Mesodermal cell (in vitro differentiated cells): ENCODE data around the gene CABP2.
"Not testable (repeated sequence)": the region's sequence is repeated elsewhere in the genome, so short reads cannot be mapped to it uniquely, and the experiment has no call there.

Experiments used
- H3K27ac ChIP-seq: 2 replicates; pipeline ENCODE4 v1.7.0; 2013; ENCODE audit warnings: mild to moderate bottlenecking, low read depth, low read length, moderate library complexity; ENCODE audit not compliant: severe bottlenecking
- H3K36me3 ChIP-seq: 2 replicates; pipeline ENCODE4 v1.7.1; 2013; ENCODE audit warnings: mild to moderate bottlenecking, low read length, moderate library complexity; ENCODE audit not compliant: control insufficient read depth, insufficient read depth
- H3K4me1 ChIP-seq: one replicate; pipeline ENCODE4 v1.7.1; 2013; ENCODE audit warnings: mild to moderate bottlenecking, low read length; ENCODE audit not compliant: insufficient read depth, control insufficient read depth, poor library complexity, severe bottlenecking
- H3K4me3 ChIP-seq: 2 replicates; pipeline ENCODE4 v1.7.0; 2013; ENCODE audit warnings: low read length, control low read depth, mild to moderate bottlenecking; ENCODE audit not compliant: insufficient read depth, poor library complexity, severe bottlenecking; ENCODE audit errors: extremely low read depth
- H3K9me3 ChIP-seq: 2 replicates; pipeline ENCODE4 v1.7.1; 2013; ENCODE audit warnings: mild to moderate bottlenecking, low read length, moderate library complexity; ENCODE audit not compliant: control insufficient read depth
- WGBS, 2 experiments: methylation state at CpG; one replicate each; pipeline ENCODE4 v1.1.5; 2013; ENCODE audit warnings: missing lambda C conversion rate in 2 of 2; ENCODE audit not compliant: insufficient coverage in 2 of 2; 5-methylcytosine and 5-hydroxymethylcytosine counted together

CABP2 gene

DNA sequence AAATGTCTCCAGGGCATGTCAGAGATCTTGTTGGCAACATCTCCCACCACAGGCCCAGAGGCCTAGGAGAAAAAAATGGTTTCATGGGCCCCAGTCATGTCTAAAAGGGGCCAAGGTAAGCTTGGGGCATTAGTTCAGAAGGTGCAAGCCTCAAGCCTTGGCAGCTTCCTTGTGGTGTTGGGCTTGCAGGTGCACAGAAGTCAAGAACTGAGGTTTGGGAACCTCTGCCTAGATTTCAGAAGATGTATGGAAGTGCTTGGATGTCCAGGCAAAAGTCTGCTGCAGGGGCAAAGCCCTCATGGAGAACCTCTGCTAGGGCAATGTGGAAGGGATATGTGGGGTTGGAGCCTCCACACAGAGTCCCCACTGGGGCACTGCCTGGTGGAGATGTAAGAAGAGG, 28.5 kb upstream of the CABP2 start:
- H3K27ac ChIP-seq, H3K4me3 ChIP-seq, H3K36me3 ChIP-seq, H3K4me1 ChIP-seq: not testable (repeated sequence)
- H3K9me3 ChIP-seq: peaks cover 19% of the 10 kb centered on the region

DNA sequence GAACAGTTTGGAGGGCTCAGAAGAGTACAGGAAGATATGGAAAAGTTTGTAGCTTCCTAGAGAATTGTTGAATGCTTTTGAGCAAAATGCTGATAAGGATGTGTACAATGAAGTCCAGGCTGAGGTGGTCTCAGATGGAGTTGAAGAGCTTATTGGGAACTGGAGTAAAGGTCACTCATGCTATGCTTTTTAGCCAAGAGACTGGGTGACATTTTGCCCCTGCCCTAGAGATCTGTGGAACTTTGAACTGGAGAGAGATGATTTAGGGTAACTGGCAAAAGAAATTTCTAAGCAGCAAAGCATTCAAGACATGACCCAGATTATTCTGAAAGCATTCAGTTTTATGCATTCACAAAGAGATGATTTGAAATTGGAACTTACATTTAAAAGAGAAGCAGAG, 27.9 kb upstream of the CABP2 start:
- no peaks in the 10 kb centered on the region for H3K4me1 ChIP-seq
- no peaks in the 10 kb centered on the region for H3K36me3 ChIP-seq
- H3K27ac ChIP-seq: no peak overlapping the region
- H3K9me3 ChIP-seq: peaks cover 19% of the 10 kb centered on the region
- no peak overlapping the region for H3K4me3 ChIP-seq

DNA sequence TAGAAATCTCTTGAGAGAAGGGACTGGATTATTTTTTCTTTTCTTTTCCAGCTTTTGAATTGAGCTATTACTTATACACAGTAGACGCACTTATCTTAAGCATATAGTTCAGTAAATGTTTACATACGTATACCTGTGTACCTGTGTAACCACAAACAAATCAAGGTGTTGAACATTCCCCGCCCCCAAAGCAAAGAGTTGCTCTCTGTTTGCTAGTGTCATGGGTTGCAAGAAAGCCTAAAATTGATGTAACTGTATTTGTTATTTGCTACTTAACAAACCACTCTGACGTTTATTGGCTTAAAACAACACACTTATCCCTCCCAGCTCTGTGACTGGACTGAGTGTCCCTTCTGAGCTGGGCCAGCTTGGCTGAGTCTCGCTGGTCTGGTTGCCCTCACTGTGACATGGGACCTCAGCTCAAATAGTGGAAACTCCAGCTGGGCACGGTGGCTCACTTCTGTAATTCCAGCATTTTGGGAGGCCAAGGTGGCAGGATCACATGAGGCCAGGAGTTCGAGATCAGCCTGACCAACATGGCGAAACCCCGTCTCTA, 25.4 kb upstream of the CABP2 start:
- Histone ChIP-seq H3K4me3 (no peak overlapping the region), H3K36me3 (no peaks in the 10 kb centered on the region), H3K9me3 (peaks cover 19% of the 10 kb centered on the region), H3K4me1 (no peaks in the 10 kb centered on the region), H3K27ac (no peak overlapping the region)
- 95 to 97% methylated on average over 6 to 7 of the region's 9 CpGs for WGBS, 2 experiments

DNA sequence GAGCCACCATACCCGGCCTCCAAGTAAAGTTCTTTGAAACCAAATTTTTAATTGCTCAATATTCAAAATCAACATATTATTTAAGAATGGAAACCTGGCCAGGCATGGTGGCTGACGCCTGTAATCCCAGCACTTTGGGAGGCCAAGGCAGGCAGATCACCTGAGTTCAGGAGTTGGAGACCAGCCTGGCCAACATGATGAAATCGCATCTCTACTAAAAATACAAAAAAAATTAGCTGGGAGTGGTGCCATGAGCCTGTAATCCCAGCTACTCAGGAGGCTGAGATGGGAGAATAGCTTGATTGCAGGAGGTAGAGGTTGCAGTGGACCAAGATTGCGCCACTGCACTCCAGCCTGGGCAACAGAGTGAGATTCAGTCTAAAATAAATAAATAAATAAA, 24.9 kb upstream of the CABP2 start:
- not testable (repeated sequence) for H3K4me3 ChIP-seq, H3K27ac ChIP-seq, H3K4me1 ChIP-seq, H3K36me3 ChIP-seq
- 90 to 94% methylated on average over 2 to 3 of the region's 4 CpGs for WGBS, 2 experiments
- peaks cover 19% of the 10 kb centered on the region for H3K9me3 ChIP-seq

DNA sequence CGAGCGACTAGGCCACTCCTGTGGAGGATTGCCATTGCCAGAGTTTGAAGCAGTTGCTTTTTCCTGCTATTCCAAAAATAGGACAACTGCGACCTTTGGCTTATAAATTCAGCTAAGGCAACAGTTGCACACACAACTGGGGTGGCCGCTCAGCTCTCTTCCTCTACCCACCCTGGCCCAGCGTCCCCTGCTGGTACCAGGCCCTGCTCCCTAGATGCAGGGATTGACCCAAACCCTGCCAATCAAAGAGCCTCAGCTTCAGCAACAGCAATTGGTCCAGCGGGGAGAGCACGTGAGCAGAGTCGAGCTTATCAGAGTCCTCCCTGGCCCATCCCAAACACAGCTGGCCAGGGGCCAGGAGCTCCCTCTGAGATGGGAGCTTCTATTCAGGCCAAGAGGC, 22.0 kb upstream of the CABP2 start:
- Histone ChIP-seq H3K4me1 (no peaks in the 10 kb centered on the region), H3K4me3 (no peak overlapping the region), H3K36me3 (no peaks in the 10 kb centered on the region), H3K9me3 (peaks cover 5% of the 10 kb centered on the region), H3K27ac (no peak overlapping the region)
- WGBS, 2 experiments: 88 to 92% methylated on average over 5 of the region's 8 CpGs

DNA sequence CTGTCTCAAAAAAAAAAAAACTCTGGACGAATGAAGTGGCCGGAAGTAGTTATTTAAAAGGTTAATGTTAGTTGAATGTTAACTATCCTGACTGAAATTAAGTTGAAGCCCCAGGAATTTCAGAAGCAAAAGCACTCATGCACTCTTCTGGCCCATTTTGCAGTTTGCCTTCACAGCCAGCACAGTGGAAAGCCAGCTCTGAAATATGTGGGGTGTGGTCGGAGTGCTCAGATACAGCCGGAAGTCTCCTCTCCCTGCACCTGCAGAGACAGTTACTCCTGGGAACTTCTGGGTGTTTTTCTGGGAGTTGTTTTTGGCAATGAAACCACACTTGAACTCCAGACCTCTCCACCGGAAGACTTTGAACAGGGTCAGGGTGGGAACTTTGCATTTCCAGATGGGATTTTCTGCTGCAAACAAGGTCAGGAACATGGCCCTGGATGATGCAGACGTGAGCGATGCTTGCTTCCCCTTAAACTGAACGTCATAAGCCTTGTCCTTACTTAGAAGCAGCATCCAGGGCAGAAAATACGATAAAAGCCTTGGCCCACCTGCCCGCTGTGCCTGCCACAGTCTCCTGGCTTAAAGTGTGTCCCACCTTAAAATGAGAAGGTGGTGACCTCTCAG, 21.5 kb upstream of the CABP2 start:
- Histone ChIP-seq H3K9me3 (peaks cover 1% of the 10 kb centered on the region), H3K4me3 (no peak overlapping the region), H3K27ac (no peak overlapping the region), H3K4me1 (no peaks in the 10 kb centered on the region), H3K36me3 (no peaks in the 10 kb centered on the region)
- WGBS, 2 experiments: 92 to 93% methylated on average over 9 to 10 of the region's 10 CpGs

DNA sequence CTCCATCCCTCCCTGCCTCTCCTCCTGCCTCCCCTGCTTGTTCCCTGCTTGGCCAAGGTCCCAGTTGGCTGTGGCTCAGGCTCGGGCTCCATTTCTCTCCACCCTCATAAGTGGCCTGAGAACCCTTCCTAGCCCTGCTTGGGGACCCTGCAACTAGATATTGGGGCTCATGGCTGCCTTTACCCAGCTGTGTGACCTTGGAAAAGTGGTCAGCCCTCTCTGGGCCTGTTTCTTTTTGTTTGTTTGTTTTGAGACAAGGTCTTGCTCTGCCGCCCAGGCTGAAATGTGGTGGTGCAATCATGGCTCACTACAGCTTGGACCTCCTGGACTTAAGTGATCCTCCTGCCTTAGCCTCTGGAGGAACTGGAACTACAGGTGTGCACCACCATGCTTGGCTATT, 20.3 kb upstream of the CABP2 start:
- Histone ChIP-seq H3K9me3 (no peaks in the 10 kb centered on the region), H3K4me3 (no peak overlapping the region), H3K27ac (no peak overlapping the region), H3K36me3 (no peaks in the 10 kb centered on the region), H3K4me1 (no peaks in the 10 kb centered on the region)
- 88 to 90% methylated on average over 1 to 2 of the region's 2 CpGs for WGBS, 2 experiments

DNA sequence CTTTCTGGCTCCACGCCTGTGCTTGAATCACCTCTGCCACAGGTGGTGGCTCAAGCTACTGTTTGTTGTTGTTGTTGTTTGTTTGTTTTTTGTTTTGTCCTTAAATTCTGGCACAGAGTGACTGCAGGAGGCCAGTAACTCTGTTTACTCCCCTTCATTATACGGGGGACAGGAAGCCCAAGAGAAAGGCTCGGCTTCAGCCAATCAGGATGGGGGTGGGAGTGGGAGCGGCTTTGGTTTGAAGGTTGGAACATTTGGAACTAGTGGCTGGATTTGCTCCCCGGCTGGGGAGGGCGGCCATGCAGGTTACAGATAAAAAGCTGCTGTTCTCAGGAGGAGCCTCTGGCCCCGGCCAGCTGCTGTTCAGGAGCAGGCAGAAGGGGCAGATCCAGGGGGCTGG, 19.7 kb upstream of the CABP2 start:
- no peak overlapping the region for H3K4me3 ChIP-seq
- WGBS, 2 experiments: 68 to 78% methylated on average over 3 to 4 of the region's 7 CpGs

DNA sequence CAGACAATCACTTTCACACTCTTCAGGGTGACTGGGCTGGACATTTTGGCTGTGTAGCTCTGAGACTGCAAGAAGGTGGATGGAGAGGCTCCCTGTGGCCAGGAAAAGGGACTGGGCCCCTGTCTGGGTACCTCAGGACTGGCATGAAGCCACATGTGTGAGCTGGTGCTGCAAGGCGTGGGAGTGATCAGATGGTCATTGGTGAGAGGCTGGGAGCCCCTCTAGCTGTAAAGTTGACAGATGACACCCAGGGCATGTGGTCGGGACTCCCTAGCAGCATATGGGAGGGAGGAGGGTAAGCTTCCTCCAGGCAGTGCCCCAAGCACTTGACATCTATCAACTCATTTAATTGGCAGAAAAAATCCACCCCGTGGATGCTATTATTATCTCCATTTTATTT, 18.9 kb upstream of the CABP2 start:
- WGBS, 2 experiments: 90 to 94% methylated on average over 1 to 2 of the region's 3 CpGs
- Histone ChIP-seq H3K4me1 (no peaks in the 10 kb centered on the region), H3K9me3 (peaks cover under 1% of the 10 kb centered on the region)

More for the DNA sequence above, 19.7 kb upstream of the CABP2 start:
- Histone ChIP-seq H3K9me3 (no peaks in the 10 kb centered on the region), H3K4me1 (no peaks in the 10 kb centered on the region), H3K27ac (no peak overlapping the region), H3K36me3 (no peaks in the 10 kb centered on the region)

DNA sequence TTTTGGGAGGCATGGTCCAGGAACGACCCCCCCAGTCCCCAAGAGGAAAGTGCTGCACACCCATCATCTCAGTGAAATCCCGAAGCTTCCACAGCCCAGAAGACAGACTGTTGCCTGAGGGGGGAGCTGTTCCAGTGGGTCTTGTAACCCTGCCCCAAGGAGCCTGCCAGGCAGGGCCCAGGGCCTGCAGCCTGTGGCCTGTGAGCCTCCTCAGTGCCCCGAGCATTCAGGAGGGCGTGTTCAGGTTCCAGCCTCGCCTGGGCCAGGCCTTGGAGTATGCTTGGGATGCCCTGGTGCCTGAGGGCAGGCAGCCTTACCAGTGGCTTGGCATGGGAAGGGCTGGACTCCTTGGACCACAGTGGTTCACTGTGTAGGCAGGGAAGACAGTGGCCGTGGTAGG, 18.0 kb upstream of the CABP2 start:
- WGBS, 2 experiments: 80 to 92% methylated on average over 3 to 6 of the region's 6 CpGs
- Histone ChIP-seq H3K4me1 (no peaks in the 10 kb centered on the region), H3K9me3 (peaks cover 7% of the 10 kb centered on the region), H3K4me3 (no peak overlapping the region), H3K36me3 (no peaks in the 10 kb centered on the region), H3K27ac (no peak overlapping the region)

More for the DNA sequence above, 18.9 kb upstream of the CABP2 start:
- Histone ChIP-seq H3K4me3 (no peak overlapping the region), H3K36me3 (no peaks in the 10 kb centered on the region), H3K27ac (no peak overlapping the region)

DNA sequence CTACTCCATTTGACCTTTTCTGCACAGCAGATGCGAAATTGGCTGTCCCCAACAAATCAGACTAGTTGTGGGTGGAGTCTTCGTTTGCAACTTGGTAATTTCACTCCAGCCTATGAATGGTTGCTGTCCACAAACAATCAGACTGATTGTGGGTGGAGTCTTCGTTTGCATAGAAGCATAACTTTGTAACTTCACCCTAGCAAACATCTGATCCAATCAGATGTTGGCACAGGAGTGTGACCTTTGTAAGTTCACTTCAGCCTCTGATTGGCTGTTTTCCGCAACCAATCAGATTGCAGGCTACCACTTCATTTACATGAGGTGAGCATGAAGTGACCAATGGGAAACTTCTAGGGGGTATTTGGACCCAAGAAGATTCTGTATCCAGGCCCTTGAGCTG, 16.3 kb upstream of the CABP2 start:
- H3K9me3 ChIP-seq: peaks cover 15% of the 10 kb centered on the region
- H3K4me3 ChIP-seq: no peak overlapping the region
- H3K4me1 ChIP-seq: no peaks in the 10 kb centered on the region
- H3K27ac ChIP-seq: no peak overlapping the region
- WGBS, 2 experiments: 90 to 100% methylated on average over 1 to 2 of the region's 4 CpGs
- no peaks in the 10 kb centered on the region for H3K36me3 ChIP-seq
